NT2/D1 (cell line): Measurements from ENCODE around the gene BEST2.

Experiments used
- SUZ12 ChIP-seq: IDR thresholded peaks from 2 replicates; pipeline ENCODE4 v1.6.1; 2011; ENCODE audit not compliant: insufficient read length, insufficient read depth; ENCODE audit errors: extremely low read depth
- YY1 ChIP-seq: IDR thresholded peaks from 2 replicates; pipeline ENCODE4 v1.6.1; 2011; ENCODE audit not compliant: insufficient read length, insufficient read depth

DNA sequence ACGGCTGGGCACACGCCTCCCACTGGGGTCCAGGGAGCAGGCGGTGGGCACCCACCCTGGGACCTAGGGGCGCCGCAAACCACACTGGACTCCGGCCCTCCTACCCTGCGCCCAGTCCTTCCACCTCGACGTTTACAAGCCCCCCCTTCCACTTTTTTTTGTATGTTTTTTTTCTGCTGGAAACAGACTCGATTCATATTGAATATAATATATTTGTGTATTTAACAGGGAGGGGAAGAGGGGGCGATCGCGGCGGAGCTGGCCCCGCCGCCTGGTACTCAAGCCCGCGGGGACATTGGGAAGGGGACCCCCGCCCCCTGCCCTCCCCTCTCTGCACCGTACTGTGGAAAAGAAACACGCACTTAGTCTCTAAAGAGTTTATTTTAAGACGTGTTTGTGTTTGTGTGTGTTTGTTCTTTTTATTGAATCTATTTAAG lies 41.3 kb downstream of the BEST2 start:
- TF ChIP-seq YY1 (no peak), SUZ12 (no peak)
